IMR-90 (cell line): ENCODE measurements around the gene SLC38A9.

Source experiments
- CTCF ChIP-seq: conservative IDR thresholded peaks from 2 replicates; pipeline ENCODE4 v1.5.1; 2012; ENCODE audit warnings: mild to moderate bottlenecking, low read depth, low read length, improper control_type of control experiment
- POLR2A ChIP-seq: IDR thresholded peaks from 2 replicates; pipeline ENCODE4 v1.6.1; 2012; ENCODE audit warnings: mild to moderate bottlenecking, low read depth, low read length
- SMC3 ChIP-seq: fragments of 150-350 bp; IDR thresholded peaks from 2 replicates; pipeline ENCODE4 v1.6.1; 2016; ENCODE audit warnings: low read depth, mild to moderate bottlenecking, antibody characterized with exemption, low read length, moderate library complexity

- TF ChIP-seq SMC3 = no peak
- TF ChIP-seq CTCF = no peak
- TF ChIP-seq POLR2A = no peak
Measured at GRCh38 chr5:55681301-55681700, 30.8 kb downstream of the SLC38A9 start.
